ENCODE results near the gene PHKG1.
"Not testable (repeated sequence)": the region's sequence is repeated elsewhere in the genome, so short reads cannot be mapped to it uniquely, and the experiment has no call there.

GRCh38 chr7:56045758-56046157 lies 47.0 kb downstream of the PHKG1 start:
- not testable (repeated sequence) for TF ChIP-seq BHLHE40 (IDR thresholded peaks at IDR 0.05; ENCODE audit: borderline replicate concordance); SUZ12 (IDR thresholded peaks at IDR 0.05); SP1 (IDR thresholded peaks at IDR 0.05); NFRKB (IDR thresholded peaks at IDR 0.05); FOXA1 (IDR thresholded peaks at IDR 0.05); FOXM1 (IDR thresholded peaks at IDR 0.05; ENCODE audit: borderline replicate concordance); ZNF384 (IDR thresholded peaks at IDR 0.05); PKNOX1 (IDR thresholded peaks at IDR 0.05); ARNT (IDR thresholded peaks at IDR 0.05); HDGF (IDR thresholded peaks at IDR 0.05; ENCODE audit: borderline replicate concordance); LEF1 (IDR thresholded peaks at IDR 0.05; ENCODE audit: borderline replicate concordance); TARDBP (IDR thresholded peaks at IDR 0.05); FOXK2 (IDR thresholded peaks at IDR 0.05)
